ENCODE results near the gene OR1L6.

- TF ChIP-seq KLF1 (tag by site-specific recombination; IDR thresholded peaks at IDR 0.05) (no peak), ZNF785 (tag by site-specific recombination; IDR thresholded peaks at IDR 0.05) (no peak), ZNF155 (tag by site-specific recombination; IDR thresholded peaks at IDR 0.05) (no peak), REST (tag by site-specific recombination; IDR thresholded peaks at IDR 0.05) (no peak), ZNF416 (tag by site-specific recombination; IDR thresholded peaks at IDR 0.05) (no peak), ZNF404 (tag by site-specific recombination; IDR thresholded peaks at IDR 0.05) (no peak), CTCF (tag by site-specific recombination; IDR thresholded peaks at IDR 0.05) (no peak), ZNF776 (tag by site-specific recombination; IDR thresholded peaks at IDR 0.05; ENCODE audit: borderline replicate concordance) (no peak), ZFHX2 (tag by site-specific recombination; conservative IDR thresholded peaks at IDR 0.05) (no peak), BCL11A (tag by site-specific recombination; IDR thresholded peaks at IDR 0.05; ENCODE audit: low read depth) (no peak), ZBTB21 (tag by site-specific recombination; IDR thresholded peaks at IDR 0.05) (no peak)
Observed at GRCh38 chr9:122719218-122719617, 22.9 kb upstream of the OR1L6 start.
